HL-60 (cell line): ENCODE measurements around the gene HOXB3.

Experiments
- DNase-seq, 2 experiments: peaks; one replicate each; pipeline ENCODE4 v3.0.0-alpha.2; 2010 to 2020; ENCODE audit warnings: low read depth in 1 of 2, low spot score in 1 of 2
- H3K27ac ChIP-seq: fragments of 250-450 bp; sonication (Bioruptor Pico); replicated peaks from 2 replicates; pipeline ENCODE4 v1.5.1; 2020; ENCODE audit warnings: mild to moderate bottlenecking, moderate library complexity
- H3K27me3 ChIP-seq: fragments of 250-450 bp; sonication (Bioruptor Pico); 2 replicates; pipeline ENCODE4 v1.5.1; 2021; ENCODE audit warnings: mild to moderate bottlenecking, moderate library complexity; ENCODE audit not compliant: insufficient read depth, poor library complexity, severe bottlenecking
- H3K4me3 ChIP-seq: replicated peaks from 2 replicates; pipeline ENCODE4 v1.5.1; 2011; ENCODE audit warnings: mild to moderate bottlenecking, control low read depth, low read length; ENCODE audit not compliant: insufficient read depth
- GABPA ChIP-seq: IDR thresholded peaks from 2 replicates; pipeline ENCODE4 v1.6.1; 2012; ENCODE audit warnings: low read depth
- POLR2AphosphoS5 ChIP-seq: IDR thresholded peaks from 2 replicates; pipeline ENCODE4 v1.6.1; 2012; ENCODE audit warnings: low read depth
- SPI1 ChIP-seq: IDR thresholded peaks from 2 replicates; pipeline ENCODE4 v1.6.1; 2012; ENCODE audit warnings: low read depth, mild to moderate bottlenecking, borderline replicate concordance
- TF ChIP-seq, protein P1 (sequence below): IDR thresholded peaks from one replicate; pipeline ENCODE4 v1.5.1; 2011; ENCODE audit warnings: low read length, control low read depth, inconsistent platforms; ENCODE audit not compliant: insufficient read depth
- TF ChIP-seq, protein P2 (sequence below): IDR thresholded peaks from 2 replicates; pipeline ENCODE4 v1.6.1; 2012; ENCODE audit warnings: low read depth; ENCODE audit not compliant: insufficient replicate concordance

The HOXB3 gene

DNA sequence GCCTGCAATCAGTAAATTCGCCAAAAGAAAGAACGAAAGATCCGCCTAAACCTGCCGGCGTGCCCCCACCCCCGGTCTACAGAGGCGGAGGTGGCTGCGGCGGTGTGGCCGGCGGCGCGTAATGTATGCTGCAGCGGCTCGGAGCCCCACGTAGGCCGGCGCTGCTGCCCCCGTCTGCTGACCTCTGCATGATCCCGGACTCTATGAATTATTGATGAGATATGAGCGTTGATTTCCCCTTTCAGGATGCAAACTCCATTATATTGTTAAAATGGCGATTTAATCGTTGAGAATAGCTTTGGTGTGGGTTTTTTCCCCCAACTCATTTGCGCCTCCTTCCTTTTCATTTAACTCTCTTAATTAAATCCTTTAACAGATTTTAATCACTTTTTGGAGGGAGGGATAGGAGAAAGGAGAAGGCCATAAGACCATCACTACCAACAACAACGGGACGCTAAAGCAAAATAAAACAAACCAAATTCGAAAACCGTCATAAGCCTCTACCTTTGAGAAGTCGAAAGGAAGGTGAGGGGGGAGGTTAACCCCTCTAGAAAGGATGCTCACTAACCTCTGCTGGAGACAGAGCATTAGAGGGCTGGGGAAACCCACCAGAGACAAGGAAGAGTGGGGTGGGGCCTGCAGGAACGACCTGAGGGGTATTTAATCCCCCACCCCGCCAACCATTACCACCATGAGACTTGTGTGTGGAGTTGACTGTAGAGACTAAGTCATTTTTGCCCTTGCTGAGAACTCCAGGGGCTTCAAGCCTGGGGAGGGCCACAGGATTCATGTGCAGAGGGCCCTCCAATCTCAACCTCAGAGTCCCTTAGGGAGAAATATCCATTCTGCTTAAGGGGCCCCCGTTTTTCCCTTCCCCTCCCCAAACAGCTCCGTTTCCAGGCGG, 3.4 kb downstream of the HOXB3 start:
- no peak for DNase-seq
- TF ChIP-seq, protein P1, sequence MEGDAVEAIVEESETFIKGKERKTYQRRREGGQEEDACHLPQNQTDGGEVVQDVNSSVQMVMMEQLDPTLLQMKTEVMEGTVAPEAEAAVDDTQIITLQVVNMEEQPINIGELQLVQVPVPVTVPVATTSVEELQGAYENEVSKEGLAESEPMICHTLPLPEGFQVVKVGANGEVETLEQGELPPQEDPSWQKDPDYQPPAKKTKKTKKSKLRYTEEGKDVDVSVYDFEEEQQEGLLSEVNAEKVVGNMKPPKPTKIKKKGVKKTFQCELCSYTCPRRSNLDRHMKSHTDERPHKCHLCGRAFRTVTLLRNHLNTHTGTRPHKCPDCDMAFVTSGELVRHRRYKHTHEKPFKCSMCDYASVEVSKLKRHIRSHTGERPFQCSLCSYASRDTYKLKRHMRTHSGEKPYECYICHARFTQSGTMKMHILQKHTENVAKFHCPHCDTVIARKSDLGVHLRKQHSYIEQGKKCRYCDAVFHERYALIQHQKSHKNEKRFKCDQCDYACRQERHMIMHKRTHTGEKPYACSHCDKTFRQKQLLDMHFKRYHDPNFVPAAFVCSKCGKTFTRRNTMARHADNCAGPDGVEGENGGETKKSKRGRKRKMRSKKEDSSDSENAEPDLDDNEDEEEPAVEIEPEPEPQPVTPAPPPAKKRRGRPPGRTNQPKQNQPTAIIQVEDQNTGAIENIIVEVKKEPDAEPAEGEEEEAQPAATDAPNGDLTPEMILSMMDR: no peak
- TF ChIP-seq GABPA: no peak
- TF ChIP-seq, protein P2, sequence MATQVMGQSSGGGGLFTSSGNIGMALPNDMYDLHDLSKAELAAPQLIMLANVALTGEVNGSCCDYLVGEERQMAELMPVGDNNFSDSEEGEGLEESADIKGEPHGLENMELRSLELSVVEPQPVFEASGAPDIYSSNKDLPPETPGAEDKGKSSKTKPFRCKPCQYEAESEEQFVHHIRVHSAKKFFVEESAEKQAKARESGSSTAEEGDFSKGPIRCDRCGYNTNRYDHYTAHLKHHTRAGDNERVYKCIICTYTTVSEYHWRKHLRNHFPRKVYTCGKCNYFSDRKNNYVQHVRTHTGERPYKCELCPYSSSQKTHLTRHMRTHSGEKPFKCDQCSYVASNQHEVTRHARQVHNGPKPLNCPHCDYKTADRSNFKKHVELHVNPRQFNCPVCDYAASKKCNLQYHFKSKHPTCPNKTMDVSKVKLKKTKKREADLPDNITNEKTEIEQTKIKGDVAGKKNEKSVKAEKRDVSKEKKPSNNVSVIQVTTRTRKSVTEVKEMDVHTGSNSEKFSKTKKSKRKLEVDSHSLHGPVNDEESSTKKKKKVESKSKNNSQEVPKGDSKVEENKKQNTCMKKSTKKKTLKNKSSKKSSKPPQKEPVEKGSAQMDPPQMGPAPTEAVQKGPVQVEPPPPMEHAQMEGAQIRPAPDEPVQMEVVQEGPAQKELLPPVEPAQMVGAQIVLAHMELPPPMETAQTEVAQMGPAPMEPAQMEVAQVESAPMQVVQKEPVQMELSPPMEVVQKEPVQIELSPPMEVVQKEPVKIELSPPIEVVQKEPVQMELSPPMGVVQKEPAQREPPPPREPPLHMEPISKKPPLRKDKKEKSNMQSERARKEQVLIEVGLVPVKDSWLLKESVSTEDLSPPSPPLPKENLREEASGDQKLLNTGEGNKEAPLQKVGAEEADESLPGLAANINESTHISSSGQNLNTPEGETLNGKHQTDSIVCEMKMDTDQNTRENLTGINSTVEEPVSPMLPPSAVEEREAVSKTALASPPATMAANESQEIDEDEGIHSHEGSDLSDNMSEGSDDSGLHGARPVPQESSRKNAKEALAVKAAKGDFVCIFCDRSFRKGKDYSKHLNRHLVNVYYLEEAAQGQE: no peak
- TF ChIP-seq SPI1: no peak
- TF ChIP-seq POLR2AphosphoS5: no peak
- Histone ChIP-seq H3K27me3 (peaks cover 83% of the 10 kb centered on the region), H3K4me3 (no peak overlapping the region), H3K27ac (no peak overlapping the region)

DNA sequence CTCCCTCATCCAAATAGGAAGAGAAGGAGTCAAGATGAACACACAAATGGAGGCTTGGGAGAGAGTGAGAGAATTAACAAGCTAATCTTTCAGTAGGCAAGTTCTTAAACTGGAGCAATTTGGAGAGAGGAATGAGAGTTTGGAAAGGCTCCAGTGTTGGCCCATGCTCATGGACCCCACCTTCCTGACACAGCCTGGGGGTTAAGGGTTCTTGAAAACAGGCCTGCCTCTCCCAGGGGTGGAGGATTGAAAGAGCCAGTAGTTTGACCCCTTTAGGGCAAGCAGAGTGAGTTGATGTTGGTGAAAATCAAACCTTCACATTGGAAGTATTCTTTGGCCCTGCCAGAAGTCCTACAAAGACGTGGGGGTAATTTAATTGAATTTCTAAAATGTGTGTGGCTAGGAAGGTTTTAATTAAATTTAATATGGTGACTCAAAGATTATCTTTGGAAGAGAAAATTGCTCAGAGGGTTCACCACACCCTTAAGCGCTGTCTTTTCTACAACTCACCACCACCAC, 5.8 kb downstream of the HOXB3 start:
- H3K27ac ChIP-seq: no peak overlapping the region
- no peak for DNase-seq
- H3K4me3 ChIP-seq: no peak overlapping the region
- TF ChIP-seq GABPA (no peak), POLR2AphosphoS5 (no peak), SPI1 (no peak)
- TF ChIP-seq, protein P1: no peak
- TF ChIP-seq, protein P2: no peak
- H3K27me3 ChIP-seq: peaks cover 92% of the 10 kb centered on the region

DNA sequence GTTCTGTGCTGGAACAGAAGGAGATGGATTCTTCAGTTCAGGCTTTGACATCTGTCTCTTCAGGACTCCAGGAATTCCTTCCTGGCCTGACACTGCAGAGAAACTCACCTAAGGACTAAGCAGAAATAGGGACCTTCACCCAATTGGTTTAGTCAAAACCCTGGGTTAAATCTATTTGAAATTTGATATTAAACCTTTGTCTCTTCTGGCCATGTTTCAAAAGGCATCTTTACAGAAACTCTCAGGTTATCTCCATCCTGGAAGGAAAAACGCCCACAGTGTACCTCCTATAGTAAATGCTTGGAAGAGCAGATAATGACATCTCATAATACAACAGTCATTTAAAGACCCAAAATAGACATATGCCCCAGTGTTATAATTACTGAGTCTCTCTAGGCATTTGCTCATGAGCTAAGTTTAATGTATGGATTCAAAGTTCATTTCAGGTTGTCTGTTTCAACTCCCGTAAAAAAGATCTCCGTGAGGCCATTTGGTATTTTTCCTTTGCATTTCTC, 6.3 kb downstream of the HOXB3 start:
- Histone ChIP-seq H3K27me3 (peaks cover 92% of the 10 kb centered on the region), H3K27ac (no peak overlapping the region), H3K4me3 (no peak overlapping the region)
- TF ChIP-seq GABPA (no peak), SPI1 (no peak), POLR2AphosphoS5 (no peak)
- TF ChIP-seq, protein P2: no peak
- TF ChIP-seq, protein P1: no peak
- no peak for DNase-seq
